GM23338 (cell line): Measurements from ENCODE around the gene PTPRE. TPM values are rescaled to one million over a fixed set of nuclear protein-coding genes. Genes with fewer than 3 reads are reported as not detected.

Experiments used
- ATAC-seq: fragments of 200-7000 bp; cut with Tn5 transposase; 3 replicates; pipeline ENCODE4 v1.9.1; 2020
- DNase-seq: peaks from one replicate; pipeline ENCODE4 v3.0.0-alpha.2; 2015; ENCODE audit warnings: low spot score
- H2AFZ ChIP-seq: fragments of 200-600 bp; sonication (generic); 2 replicates; pipeline ENCODE4 v1.8.0; 2016; ENCODE audit warnings: antibody characterized with exemption, mild to moderate bottlenecking, moderate library complexity
- H3F3A ChIP-seq: fragments of 200-600 bp; sonication (generic); replicated peaks from 2 replicates; pipeline ENCODE4 v1.8.0; 2017; ENCODE audit warnings: antibody characterized with exemption, mixed run types, low read depth
- H3K27ac ChIP-seq: fragments of 200-600 bp; sonication (generic); 2 replicates; pipeline ENCODE4 v1.6.1; 2016; ENCODE audit warnings: low read depth
- H3K27me3 ChIP-seq: fragments of 200-600 bp; sonication (generic); 2 replicates; pipeline ENCODE4 v1.8.0; 2016; ENCODE audit warnings: mild to moderate bottlenecking, mixed run types, moderate library complexity; ENCODE audit not compliant: insufficient read depth
- H3K36me3 ChIP-seq: fragments of 200-600 bp; sonication (generic); 2 replicates; pipeline ENCODE4 v1.8.0; 2016; ENCODE audit warnings: mild to moderate bottlenecking; ENCODE audit not compliant: insufficient read depth
- H3K4me1 ChIP-seq: fragments of 200-600 bp; sonication (generic); 2 replicates; pipeline ENCODE4 v1.8.0; 2016; ENCODE audit warnings: mild to moderate bottlenecking, moderate library complexity; ENCODE audit not compliant: insufficient read depth
- H3K4me2 ChIP-seq: fragments of 200-600 bp; sonication (generic); 2 replicates; pipeline ENCODE4 v1.7.1; 2017; ENCODE audit warnings: mixed run types
- H3K4me3 ChIP-seq: fragments of 200-600 bp; sonication (generic); 2 replicates; pipeline ENCODE4 v1.6.1; 2016; ENCODE audit warnings: mixed run types
- H3K79me2 ChIP-seq: fragments of 200-600 bp; sonication (generic); replicated peaks from 2 replicates; pipeline ENCODE4 v1.8.0; 2017; ENCODE audit warnings: mild to moderate bottlenecking; ENCODE audit not compliant: insufficient read depth
- H3K9me2 ChIP-seq: fragments of 200-600 bp; sonication (generic); 2 replicates; pipeline ENCODE4 v1.8.0; 2017; ENCODE audit not compliant: insufficient read depth
- H4K20me1 ChIP-seq: fragments of 200-600 bp; sonication (generic); replicated peaks from 2 replicates; pipeline ENCODE4 v1.8.0; 2017; ENCODE audit warnings: mild to moderate bottlenecking; ENCODE audit not compliant: insufficient read depth
- H3K27ac Mint-ChIP-seq: 2 replicates; pipeline ENCODE4 v1.8.0; 2020; ENCODE audit warnings: inconsistent platforms, mild to moderate bottlenecking, moderate library complexity, mixed read lengths
- H3K27me3 Mint-ChIP-seq: 3 replicates; pipeline ENCODE4 v1.8.0; 2022; ENCODE audit warnings: low read depth, mild to moderate bottlenecking, moderate library complexity, mixed read lengths, inconsistent platforms; ENCODE audit not compliant: insufficient read depth, poor library complexity
- H3K36me3 Mint-ChIP-seq: 3 replicates; pipeline ENCODE4 v1.8.0; 2021; ENCODE audit warnings: low read depth, mild to moderate bottlenecking, inconsistent platforms, moderate library complexity, mixed read lengths
- H3K4me1 Mint-ChIP-seq: 3 replicates; pipeline ENCODE4 v1.8.0; 2020; ENCODE audit warnings: mild to moderate bottlenecking, inconsistent platforms, mixed read lengths
- H3K4me3 Mint-ChIP-seq: 3 replicates; pipeline ENCODE4 v1.8.0; 2021; ENCODE audit warnings: moderate library complexity, mild to moderate bottlenecking, inconsistent platforms, mixed read lengths
- H3K9me3 Mint-ChIP-seq: 3 replicates; pipeline ENCODE4 v1.8.0; 2020; ENCODE audit warnings: moderate library complexity, mild to moderate bottlenecking, inconsistent platforms, mixed read lengths
- CREB1 ChIP-seq: fragments of 250-450 bp; sonication (Bioruptor Pico); IDR thresholded peaks from 2 replicates; pipeline ENCODE4 v1.5.0; 2020; ENCODE audit warnings: low read depth, mild to moderate bottlenecking, moderate library complexity
- CTCF ChIP-seq, 2 experiments: fragments of 200-600 bp in 1 of 2; sonication (generic) in 1 of 2; conservative IDR thresholded peaks; 2 replicates each; pipeline versions ENCODE4 v1.5.1 to v1.6.1; 2016 to 2017; ENCODE audit warnings: antibody characterized with exemption in 2 of 2, low read depth in 2 of 2, mild to moderate bottlenecking in 2 of 2, moderate library complexity in 1 of 2
- ETS1 ChIP-seq: IDR thresholded peaks from 2 replicates; pipeline ENCODE4 v1.6.1; 2016; ENCODE audit warnings: antibody characterized with exemption
- EZH2 ChIP-seq: fragments of 200-600 bp; sonication (generic); IDR thresholded peaks from one replicate; pipeline ENCODE4 v1.8.0; 2017; ENCODE audit warnings: antibody characterized with exemption, mild to moderate bottlenecking, low read depth; ENCODE audit not compliant: unreplicated experiment
- EZH2phosphoT487 ChIP-seq: fragments of 200-600 bp; sonication (generic); IDR thresholded peaks from one replicate; pipeline ENCODE4 v1.8.1; 2018; ENCODE audit warnings: antibody characterized with exemption; ENCODE audit not compliant: unreplicated experiment
- JUNB ChIP-seq: IDR thresholded peaks from one replicate; pipeline ENCODE4 v1.6.1; 2016; ENCODE audit warnings: antibody characterized with exemption; ENCODE audit not compliant: unreplicated experiment
- NANOG ChIP-seq: IDR thresholded peaks from 2 replicates; pipeline ENCODE4 v1.6.1; 2016; ENCODE audit warnings: antibody characterized with exemption, borderline replicate concordance
- POLR2AphosphoS5 ChIP-seq: IDR thresholded peaks from 2 replicates; pipeline ENCODE4 v1.6.1; 2016; ENCODE audit warnings: antibody characterized with exemption, low read depth
- REST ChIP-seq: IDR thresholded peaks from one replicate; pipeline ENCODE4 v1.6.1; 2018; ENCODE audit warnings: antibody characterized with exemption; ENCODE audit not compliant: unreplicated experiment
- ZNF114 ChIP-seq: fragments of 250-450 bp; sonication (Bioruptor Pico); IDR thresholded peaks from 2 replicates; pipeline ENCODE4 v1.5.0; 2020; ENCODE audit warnings: mild to moderate bottlenecking, moderate library complexity
- ZNF331 ChIP-seq: fragments of 250-450 bp; sonication (Bioruptor Pico); IDR thresholded peaks from 2 replicates; pipeline ENCODE4 v1.5.0; 2020; ENCODE audit warnings: low read depth, mild to moderate bottlenecking, moderate library complexity
- ZNF462 ChIP-seq: fragments of 250-450 bp; sonication (Bioruptor Pico); IDR thresholded peaks from 2 replicates; pipeline ENCODE4 v1.5.0; 2020; ENCODE audit warnings: mild to moderate bottlenecking, moderate library complexity
- polyA plus RNA-seq: library from polyadenylated mRNA; unstranded; fragments of >200 nt; fragmentation: Nextera tagmentation; extraction: Ambion mirVana; gene quantifications from 2 replicates; pipeline ENCODE4 v1.2.1, GENCODE V29; 2016
- total RNA-seq: library from RNA; depleted of rRNA; stranded (reverse); fragments of >200 nt; shearing (Covaris generic); gene quantifications from 2 replicates; pipeline ENCODE4 v1.2.3, GENCODE V29; 2014

The PTPRE gene
- total and polyA plus RNA-seq, 2 experiments from 2014 or later: 0.34 to 0.42 TPM

GRCh38 chr10:127920306-127921074 lies 13.6 kb downstream of the PTPRE start:
- H3K4me3 Mint-ChIP-seq: no peak overlapping the region
- no peaks in the 10 kb centered on the region for H4K20me1 ChIP-seq

More at GRCh38 chr10:127920306-127921074, 13.6 kb downstream of the PTPRE start:
- Histone ChIP-seq H3K4me2 (no peak overlapping the region), H3F3A (no peaks in the 10 kb centered on the region), H3K27me3 (no peaks in the 10 kb centered on the region), H3K36me3 (no peaks in the 10 kb centered on the region), H3K9me2 (no peaks in the 10 kb centered on the region), H2AFZ (no peak overlapping the region), H3K27ac (no peak overlapping the region), H3K79me2 (no peaks in the 10 kb centered on the region), H3K4me1 (no peaks in the 10 kb centered on the region), H3K4me3 (no peak overlapping the region)
- H3K9me3 Mint-ChIP-seq: no peaks in the 10 kb centered on the region; the same call in 2 of the 3 replicates
- TF ChIP-seq CREB1 (CRISPR knock-in tag) (no peak), REST (no peak), JUNB (no peak), ZNF331 (CRISPR knock-in tag) (no peak), EZH2phosphoT487 (no peak), ZNF462 (CRISPR knock-in tag) (no peak), POLR2AphosphoS5 (no peak), NANOG (no peak), ETS1 (no peak), EZH2 (no peak), CTCF (conservative IDR thresholded peaks at IDR 0.05; ENCODE audit: low read depth in 2 of 2) (no peak), ZNF114 (CRISPR knock-in tag) (no peak)
- DNase-seq (no peak), ATAC-seq (no peak)
- no peak overlapping the region for H3K27ac Mint-ChIP-seq
- no peaks in the 10 kb centered on the region for H3K27me3 Mint-ChIP-seq
- H3K36me3 Mint-ChIP-seq: no peaks in the 10 kb centered on the region
- peaks cover 4% of the 10 kb centered on the region; the same call in 2 of the 3 replicates for H3K4me1 Mint-ChIP-seq
